ENCODE measurements around the gene RPL31.

RPL31 gene

DNA sequence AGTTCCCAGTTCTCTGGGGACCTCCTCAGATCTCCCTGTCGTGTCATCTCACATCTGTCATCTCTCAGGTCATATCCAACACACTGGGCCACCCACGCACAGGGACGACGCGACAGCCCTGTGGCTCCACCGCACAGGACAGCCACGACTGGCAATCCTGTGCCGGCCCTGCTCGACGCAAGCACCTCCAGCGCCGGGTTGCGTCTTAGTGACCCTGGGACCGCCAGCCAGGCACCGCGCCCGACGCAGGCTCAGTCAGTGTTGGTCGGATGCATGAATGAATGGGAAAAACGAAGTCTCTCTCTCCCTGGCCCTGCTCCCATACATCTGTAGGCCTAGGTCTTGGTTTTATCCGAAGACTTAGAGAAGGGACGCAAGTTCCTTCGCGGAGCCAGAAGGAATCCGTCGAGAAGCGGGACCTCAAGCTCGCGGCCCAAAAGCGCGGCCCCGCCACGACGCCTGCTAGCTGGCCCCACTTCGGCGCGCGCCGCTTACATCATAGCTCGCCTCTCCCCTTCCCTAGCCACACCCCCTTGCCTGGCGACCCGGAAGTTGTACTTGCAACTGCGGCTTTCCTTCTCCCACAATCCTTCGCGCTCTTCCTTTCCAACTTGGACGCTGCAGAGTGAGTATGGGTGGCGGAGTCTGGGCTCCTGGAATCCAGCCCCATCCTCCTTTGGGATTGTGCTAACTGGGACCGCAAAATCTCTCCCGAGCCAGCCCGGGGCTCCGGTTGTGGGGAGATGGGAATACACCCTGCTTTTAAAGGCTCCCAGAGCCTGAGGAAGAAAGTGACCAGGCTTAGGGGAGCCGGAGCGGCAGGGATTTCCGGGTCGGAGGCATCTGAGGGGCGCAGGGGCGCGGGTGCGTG is at the start of gene RPL31:
Gene RPL31, plus strand, starts transcription at position 599 of the 871 bp plus-strand sequence. CDS start 413 bp downstream, outside the sequence.
- peak; percentile 98 for DNase-seq (ENCODE audit: low spot score)

DNA sequence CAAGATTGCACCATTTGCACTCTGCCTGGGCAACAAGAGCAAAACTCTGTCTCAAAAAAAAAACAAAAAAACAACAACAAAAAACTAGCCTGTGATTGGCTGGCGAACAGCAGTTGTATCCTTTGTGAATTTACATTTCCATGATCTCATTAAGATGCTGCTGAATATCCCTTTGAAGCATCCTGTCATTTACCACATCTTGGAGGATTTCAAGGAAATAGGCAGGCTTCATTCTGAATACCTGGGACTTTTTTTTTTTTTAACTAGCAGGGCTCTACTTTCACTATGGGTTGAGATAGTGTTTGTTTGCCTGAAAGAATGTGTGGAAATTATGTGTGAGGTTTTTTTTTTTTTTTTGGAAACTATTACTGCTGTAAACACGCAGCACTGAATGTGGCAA is 49.6 kb upstream of the RPL31 start:
- DNase-seq (ENCODE audit: low spot score): no peak

DNA sequence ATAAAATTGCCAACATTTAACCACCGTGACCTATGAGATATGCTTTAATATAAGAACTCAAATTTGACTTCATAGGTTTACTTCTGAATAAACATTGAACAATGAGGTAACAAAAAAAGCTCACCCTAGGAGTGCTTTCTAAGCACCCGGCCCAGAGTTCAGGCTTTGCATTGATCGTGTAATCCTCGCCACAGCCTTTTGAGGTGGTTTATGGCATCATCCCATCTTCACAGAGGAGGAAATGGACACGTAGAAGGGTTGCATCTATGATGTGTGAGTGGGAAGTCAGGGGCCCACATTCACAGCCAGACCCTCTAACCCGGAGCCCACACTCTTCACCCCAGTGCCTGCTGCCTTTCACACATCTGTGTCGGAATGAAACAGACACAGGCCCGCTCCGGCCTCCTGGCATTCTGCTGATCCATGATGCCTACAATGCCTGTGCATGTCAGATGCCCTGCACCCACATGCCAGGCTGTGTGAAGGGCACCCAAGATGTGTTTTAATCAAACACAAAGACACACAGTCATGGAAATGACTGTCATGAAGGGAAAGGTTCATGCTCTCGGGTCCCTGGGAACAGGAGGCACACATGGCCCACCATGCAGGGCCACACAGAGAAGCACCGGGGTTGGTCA is 48.6 kb upstream of the RPL31 start:
- no peak for DNase-seq (ENCODE audit: low spot score)

DNA sequence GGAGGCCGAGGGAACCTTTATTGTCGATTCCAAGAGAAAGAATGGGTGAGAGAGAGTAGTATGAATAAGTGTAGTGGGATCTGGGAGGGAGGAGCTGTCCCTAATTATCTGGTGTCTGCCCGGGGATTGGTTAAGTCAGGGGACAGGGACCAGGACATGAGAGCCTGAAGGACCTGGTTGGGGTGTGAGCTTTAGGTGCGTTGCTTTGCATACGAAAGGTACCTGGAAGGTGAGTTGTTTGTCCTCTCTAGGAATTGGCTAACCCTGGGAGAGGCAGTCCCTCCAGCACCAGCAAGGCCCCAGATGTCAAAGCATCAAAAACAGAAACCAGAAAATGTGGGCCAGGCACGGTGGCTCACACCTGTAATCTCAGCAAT is 48.1 kb upstream of the RPL31 start:
- no peak for DNase-seq (ENCODE audit: low spot score)

DNA sequence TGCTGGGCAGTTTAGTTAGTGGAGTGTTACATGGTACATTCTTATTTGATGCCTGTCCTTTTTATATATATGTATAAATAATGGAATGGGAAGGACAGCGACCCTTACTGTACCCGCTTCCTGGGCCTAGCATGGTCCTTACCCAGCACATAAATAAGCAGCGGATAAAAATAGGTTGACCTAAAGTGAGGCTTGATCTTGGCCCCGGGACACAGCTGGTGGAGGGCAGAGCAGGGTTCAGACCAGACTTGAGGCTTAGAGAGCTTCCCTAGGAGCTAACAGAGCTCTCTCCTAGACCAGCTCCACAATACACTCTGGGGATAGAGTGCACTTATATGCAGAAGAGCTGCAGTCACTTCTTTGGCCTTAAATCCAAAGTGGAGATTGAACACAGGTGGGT is 46.9 kb upstream of the RPL31 start:
- DNase-seq (ENCODE audit: low spot score): no peak

DNA sequence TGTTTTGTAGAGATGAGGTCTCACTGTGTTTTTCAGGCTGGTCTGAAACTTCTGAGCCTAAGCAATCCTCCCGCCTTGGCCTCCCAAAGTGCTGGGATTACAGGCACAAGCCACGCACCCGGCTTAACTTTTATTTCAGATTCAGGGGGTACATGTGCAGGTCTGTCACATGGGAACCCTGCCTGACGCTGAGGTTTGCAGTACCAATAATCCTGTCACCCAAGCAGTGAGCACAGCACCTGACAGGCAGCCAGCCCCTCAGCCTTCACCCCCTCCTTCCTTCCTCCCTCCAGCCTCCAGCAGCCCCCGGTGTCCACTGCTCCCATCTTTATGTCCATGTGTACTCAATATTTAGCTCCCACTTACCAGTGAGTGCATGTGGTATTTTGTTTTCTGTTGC is 46.0 kb upstream of the RPL31 start:
- no peak for DNase-seq (ENCODE audit: low spot score)

DNA sequence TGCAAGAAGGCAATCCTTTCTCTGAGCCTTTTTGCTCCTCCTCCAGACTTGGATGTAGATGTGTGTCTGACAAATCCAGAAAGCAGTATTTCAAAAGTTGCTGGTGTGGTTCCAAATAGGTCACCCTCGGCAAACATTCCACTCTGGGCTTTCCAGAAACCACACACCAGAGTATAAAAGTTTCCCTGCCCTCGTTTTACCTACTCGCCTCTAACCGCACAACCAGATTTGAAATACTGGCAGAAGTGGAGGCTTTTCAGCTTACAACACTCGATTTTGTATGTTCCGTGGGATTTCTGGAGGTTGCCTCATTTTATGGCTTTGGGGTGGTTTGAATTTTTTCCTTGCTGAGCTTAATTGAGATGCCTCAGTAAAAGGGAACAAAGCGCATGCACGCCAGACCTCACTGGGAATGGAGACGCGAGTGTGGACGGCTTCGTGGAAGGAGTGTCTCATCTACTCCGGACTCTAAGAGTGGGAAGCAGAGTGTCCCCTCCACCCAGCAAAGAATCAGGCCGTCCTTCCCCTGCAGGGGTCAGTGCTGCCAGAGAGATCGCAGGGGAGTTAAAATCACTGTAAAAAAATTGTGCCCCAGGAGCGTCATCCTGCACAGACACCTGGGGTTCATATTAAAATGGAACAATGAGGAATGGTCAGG is 44.0 kb upstream of the RPL31 start:
- peak; percentile 28 for DNase-seq (ENCODE audit: low spot score)

DNA sequence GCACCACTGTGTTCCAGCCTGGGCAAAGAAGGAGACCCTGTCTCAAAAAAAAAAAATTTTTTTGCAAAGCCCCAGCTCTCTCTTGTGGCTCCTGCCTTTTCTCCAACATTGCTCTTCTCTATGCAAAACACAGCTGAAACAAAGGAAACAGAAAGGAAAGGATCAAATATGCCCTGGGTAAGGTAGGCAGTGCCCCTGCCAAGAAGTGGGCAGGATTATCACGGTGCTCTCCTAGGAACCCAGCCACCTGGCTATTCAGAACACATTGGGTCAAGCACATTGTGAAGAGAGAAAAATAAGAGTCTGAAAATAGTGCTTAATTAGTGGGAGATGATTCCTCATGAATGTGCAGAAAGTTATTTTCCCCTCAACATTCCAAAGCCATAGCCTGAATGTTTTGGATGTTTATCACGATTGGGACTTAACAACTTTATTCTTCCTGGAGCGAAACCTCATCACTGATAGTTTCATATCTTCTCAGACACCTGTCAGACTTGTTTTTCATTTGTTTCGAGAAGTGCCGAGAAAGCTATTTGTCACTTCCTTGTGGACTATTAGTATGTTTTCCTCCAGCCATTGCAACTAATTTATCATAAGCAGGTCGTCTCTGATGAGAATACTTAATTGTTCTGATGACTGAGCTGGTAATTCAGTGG is 42.7 kb upstream of the RPL31 start:
- DNase-seq (ENCODE audit: low spot score): no peak

DNA sequence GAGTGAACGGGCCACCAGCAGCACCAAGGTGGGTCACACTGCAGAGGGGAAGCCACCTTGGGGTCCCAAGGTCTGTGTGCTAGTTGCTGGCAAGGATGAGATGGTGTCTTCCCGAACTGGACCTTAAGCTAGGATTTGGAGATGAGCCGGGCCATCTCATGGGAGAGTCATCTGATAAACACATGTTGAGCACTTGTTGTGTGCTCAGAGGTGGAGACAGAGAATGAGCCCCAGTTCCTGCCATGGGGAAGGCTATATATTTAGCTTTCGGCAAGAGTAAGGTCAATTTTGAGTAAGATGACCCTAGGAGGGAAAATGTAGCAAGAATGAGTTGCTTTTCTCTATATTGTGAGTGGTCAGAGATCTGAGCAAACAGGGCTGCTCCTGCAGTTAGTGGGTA is 41.4 kb upstream of the RPL31 start:
- no peak for DNase-seq (ENCODE audit: low spot score)

DNA sequence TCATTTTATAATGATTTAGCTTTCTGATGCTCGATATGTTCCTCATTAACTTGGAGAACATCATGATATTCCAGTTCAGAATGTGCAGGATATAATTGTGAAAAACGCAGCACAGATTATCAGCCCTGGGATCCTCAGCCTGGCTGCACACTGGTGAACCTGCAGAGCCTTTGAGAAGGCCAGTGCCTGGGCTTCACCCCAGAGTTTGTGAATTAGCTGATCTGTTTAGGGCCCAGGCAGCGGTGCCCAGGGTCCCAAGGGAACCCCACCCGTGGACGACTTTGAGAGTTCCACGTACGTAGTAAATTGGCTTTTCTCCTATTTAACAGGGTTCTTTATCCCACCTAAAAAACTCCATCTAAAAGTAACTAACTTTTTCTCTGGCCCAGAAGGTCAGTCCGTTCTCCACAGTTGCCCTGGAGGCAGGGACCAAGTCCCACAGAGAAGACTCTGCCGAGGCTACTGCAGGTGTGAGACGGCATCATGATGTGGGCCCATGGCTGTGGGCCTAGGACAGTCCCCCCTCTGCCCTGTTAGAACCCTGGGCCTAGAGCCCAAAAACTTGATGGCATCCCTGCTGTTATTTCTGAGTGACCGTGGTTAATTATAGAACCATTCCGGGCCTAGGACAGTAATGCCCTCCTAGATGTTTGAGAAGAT is 39.6 kb upstream of the RPL31 start:
- DNase-seq (ENCODE audit: low spot score): no peak

DNA sequence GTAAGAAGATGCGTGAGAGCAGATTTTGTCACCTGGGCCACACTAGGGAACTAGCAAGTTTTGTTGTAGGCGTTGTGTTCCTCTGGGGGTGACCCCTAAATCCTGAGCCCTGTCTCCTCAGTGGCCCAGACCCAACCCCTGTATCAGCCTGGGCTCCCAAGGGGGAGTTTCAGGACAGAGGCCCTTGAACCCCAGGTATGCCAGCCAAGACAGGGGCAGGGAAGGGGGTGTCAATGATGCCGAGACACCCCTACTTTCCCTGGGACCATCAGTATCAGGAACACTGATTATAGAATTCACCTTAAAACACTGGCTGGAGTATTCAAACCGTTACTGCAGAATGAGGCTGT is 39.1 kb upstream of the RPL31 start:
- no peak for DNase-seq (ENCODE audit: low spot score)

DNA sequence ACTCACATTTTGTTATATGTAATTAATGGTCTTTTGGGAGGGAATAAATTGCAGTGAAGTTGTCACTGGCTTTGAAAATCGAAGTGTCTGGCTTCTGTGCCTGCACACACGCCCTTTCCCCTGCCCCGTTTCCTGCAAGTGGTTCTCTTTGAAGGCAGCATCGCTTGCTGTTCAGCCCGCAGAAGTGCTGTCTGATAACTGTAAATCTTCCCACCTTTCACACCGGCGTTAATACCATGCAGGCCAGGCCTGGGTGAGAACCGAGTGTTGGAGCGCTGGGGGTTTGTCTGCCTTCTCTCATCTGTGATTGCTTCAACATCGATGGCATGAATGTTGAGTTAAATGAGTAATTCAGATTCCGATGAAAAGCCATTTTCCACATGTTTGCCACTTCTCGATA is 37.9 kb upstream of the RPL31 start:
- no peak for DNase-seq (ENCODE audit: low spot score)

DNA sequence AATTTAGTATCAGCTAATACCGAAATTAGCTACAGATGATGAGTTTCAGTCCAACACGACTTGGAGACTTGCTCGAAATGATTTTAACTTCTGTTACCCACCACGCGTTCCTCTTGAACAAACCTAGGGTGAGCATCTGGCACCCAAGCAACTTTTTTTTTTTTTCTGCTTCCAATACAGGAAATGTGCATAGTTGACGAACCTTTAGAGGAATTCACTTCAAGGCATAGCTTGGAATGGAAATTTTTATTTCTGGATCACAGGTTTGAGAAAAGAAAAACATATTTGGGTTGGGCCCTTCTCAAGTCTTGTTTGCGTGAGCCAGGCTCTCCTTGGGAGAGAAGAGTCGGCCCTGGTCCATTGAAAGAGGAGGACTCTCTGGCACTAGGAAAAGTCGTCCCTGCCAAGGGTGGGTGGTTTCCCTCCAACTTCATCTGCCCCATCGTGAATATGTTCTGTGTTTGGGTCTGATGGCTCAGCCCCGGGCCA is 37.4 kb upstream of the RPL31 start:
- DNase-seq (ENCODE audit: low spot score): no peak

DNA sequence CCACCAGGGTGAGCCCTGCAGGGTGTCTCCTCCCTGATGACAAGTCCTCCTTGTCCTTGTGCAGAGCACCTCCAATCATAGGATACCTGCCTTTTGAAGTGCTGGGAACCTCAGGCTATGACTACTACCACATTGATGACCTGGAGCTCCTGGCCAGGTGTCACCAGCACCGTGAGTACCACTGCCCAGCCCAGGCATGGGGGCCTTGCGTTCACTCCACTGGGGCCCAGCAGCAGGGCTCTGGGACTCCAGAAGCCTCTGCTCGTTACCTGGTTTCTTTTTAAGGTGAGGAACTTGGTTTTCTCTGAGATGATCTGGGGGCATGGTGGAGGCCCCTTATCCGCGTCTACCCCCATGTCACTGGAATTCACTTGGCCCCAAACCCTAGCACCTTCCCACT is 36.5 kb upstream of the RPL31 start:
- no peak for DNase-seq (ENCODE audit: low spot score)

DNA sequence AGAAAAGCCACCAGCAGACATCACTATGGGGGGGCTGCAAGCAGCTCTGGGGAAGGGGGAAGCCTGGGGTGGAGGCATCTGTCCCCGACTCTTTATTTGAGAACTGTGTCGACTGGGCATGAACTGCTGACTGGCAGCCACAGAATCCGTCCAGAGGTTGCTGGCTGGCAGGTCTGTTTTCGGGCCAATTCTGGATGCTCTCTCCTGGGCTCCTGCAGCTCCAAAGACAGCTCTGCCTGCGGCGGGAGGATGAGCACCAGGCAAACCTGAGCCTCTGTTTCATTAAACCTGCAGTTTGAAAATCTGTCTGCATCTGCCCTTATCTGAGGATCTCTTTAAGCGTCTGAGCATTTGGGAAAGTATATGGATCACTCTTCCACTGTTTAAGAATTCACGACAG is 34.4 kb upstream of the RPL31 start:
- DNase-seq (ENCODE audit: low spot score): no peak

DNA sequence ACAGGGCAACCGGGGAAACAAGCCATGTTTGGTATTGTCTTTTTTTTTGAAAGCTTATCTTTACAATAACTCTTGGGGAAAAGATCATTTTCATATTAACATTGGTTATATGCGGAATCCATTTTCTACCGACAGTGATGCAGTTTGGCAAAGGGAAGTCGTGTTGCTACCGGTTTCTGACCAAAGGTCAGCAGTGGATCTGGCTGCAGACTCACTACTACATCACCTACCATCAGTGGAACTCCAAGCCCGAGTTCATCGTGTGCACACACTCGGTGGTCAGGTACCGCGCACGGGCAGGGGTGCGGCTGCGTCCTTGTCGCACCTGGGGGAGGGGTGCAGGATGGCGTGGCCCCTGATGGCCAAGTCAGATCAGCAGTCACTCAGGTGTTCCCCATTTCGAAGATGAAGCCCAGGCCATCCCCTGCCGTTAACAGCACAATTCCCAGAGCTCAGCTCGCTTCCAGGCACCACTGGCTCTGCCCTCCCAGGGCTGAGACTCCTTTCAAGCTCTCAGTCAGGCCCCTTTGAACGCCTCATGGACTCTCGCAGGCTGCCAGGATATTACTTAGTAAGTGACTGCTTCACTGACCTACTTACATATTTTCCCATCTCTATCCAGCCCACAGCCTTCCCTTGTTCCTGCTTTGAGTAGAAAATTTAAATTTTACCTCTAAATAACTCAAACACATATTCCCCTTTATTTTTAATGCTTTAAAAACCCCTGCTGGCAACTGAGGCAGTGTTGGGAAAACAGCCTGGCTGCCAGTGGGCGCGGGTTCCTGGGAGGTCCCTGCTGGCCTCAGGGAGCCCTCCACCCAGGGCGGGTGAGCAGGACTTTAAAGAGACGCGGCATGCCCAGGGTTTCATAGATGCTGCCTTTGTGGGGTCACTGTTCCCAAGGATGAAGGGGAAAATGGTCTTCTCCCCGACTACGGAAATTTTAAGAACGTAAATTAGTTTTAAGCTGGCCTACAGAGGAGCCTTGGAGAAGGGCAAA is 33.6 kb upstream of the RPL31 start:
- DNase-seq (ENCODE audit: low spot score): no peak

DNA sequence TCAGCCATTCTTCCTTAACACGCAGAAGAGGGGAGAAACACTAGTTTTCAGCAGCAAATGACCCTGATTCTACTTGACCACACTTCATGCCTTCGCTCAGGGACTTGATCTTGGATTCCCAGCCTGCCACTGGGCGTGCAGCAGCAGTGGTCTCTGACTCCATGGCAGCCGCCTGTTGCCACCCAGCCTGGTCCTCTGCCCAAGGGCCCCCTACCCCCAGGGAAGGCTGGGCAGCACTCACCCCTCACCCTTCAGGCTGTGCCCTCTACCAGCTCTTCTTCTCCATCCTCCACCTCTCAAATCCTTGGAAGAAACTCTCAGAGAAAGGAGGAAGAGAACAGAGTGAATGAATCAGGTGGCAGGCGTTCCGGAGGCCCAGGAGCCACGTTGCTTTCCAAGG is 32.1 kb upstream of the RPL31 start:
- no peak for DNase-seq (ENCODE audit: low spot score)

DNA sequence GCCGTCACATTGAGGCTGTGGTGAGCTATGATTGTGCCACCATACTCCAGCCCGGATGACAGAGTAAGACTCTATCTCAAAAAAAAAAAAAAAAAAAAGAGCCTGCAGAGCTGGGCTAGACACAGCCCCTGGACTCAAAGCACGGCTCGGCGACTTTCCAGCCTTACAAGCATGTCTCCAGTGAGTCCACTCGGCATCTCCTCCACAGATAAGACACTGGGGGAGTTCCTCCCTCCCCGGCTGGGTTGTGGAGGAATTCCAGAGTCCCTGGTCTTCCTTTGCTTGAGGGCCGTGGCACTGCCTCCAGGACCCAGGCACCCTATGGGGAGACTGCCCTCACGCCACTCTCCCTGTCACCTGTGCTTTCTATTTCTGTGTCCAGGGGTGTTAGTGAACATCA is 30.9 kb upstream of the RPL31 start:
- no peak for DNase-seq (ENCODE audit: low spot score)

DNA sequence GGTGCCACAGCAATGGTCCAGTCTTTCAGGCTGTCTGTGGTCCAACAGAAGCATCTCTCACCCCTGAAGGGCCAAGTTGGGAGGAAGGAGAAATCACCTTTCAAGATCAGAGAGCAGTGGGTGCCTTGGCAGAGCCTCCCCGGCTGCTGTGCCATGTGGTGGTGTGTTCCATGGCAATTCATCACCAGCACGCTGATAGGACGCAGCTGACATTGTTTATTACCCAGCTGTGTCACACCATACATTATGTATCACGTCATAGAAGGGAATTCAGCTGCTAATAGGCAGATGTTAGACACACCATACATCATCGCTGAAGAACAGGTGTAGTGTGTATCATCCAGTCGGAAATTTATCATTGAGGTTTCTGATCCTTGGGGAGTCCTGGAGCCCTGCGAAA is 29.6 kb upstream of the RPL31 start:
- DNase-seq (ENCODE audit: low spot score): no peak

DNA sequence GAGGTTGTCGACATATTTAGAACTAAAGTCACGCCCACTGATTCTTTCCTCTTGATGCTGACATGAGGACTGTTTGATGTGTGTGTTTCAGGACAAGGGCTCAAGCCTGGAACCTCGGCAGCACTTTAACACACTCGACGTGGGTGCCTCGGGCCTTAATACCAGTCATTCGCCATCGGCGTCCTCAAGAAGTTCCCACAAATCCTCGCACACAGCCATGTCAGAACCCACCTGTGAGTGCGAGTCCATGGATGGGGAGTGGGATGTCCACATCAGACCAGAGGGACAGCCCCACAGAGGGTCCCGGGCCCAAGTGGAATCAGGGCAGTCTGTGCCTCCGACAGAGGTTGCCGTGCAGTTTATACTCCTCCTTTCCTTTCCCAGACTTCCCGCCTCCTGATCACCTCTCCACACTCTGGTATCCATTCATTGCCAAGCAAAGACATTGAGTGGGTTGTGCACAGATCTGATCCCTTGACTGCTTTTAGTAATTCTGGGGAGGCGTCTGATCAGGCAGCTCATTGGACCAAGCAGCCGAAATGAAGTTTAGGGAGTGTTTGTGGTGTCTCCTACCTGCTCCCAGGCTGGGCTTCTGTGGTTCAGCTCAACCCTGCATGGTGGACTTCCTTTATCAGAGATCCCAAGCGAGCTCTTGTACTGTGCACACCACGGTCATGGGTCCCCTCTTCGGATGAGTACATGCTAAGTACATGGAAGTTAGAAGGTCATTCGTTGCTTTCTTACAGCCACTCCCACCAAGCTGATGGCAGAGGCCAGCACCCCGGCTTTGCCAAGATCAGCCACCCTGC is 27.2 kb upstream of the RPL31 start:
- DNase-seq (ENCODE audit: low spot score): no peak
